HG02938 (cell line): ENCODE data around the gene KLHDC10.
"Not testable (repeated sequence)": the region's sequence is repeated elsewhere in the genome, so short reads cannot be mapped to it uniquely, and the experiment has no call there.

ENCODE experiments used
- ATAC-seq: cut with Tn5 transposase; IDR thresholded peaks from one replicate; pipeline ENCODE4 v1.9.1; 2021; ENCODE audit warnings: mild to moderate bottlenecking, moderate library complexity; ENCODE audit not compliant: unreplicated experiment

KLHDC10 gene

DNA sequence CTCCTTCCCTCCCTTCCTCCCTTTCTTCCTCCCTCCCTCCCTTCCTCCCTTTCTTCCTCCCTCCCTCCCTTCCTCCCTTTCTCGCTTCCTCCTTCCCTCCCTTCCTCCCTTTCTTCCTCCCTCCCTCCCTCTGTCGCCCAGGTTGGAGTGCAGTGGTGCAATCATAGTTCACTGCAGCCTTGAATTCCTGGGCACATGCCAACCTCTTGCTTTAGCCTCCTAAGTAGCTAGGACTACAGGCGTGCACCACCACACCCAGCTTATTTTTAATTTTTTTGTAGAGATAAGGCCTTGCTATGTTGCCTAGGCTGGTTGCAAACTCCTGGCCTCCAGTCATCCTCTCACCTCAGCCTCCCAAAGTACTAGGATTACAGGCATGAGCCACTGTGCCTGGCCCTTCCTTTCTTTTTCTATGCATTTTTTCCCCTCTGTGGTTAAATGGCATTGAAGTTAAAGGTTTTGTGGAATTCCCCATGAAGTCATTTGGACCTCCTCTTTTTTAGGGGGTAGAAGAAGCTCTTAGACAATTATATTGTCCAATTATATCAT lies 9.6 kb downstream of the KLHDC10 start:
- no peak for ATAC-seq

- ATAC-seq = not testable (repeated sequence)
These were observed 13.2 kb downstream of the KLHDC10 start for GRCh38 chr7:130083497-130083896.

DNA sequence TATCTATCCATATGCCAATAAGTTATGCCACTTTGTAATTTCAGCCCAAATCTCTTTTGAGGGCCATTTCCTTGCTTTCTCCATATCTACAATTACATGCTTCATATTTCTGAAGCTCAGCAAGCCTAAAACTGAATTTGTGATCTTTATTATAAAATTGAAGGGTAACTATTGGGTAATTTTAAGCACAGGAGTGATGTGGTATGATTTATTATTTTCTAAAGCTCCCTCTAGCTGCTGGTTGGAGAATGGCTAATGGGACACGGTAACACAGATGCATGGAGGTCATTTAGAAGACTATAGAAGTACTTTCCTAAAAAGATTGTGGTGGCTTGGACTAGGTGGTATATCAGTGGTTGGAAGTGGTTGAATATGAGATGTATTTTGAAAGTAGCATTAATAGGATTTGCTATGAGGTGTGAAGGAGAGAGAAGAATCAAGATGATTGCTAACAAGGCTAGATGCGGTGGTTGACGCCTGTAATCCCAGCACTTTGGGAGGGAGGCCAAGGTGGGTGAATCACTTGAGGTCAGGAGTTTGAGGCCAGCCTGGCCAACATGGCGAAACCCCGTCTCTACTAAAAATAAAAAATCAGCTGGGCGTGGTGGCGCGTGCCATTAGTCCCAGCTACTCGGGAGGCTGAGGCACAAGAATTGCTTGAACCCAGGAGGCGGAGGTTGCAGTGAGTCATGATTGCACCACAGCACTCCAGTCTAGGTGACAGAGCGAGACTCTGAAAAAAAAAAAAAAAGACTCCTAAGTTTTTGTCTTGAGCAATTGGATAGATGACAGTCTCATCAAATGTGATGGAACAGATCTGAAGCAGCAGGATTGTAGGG lies 13.9 kb downstream of the KLHDC10 start:
- no peak for ATAC-seq

DNA sequence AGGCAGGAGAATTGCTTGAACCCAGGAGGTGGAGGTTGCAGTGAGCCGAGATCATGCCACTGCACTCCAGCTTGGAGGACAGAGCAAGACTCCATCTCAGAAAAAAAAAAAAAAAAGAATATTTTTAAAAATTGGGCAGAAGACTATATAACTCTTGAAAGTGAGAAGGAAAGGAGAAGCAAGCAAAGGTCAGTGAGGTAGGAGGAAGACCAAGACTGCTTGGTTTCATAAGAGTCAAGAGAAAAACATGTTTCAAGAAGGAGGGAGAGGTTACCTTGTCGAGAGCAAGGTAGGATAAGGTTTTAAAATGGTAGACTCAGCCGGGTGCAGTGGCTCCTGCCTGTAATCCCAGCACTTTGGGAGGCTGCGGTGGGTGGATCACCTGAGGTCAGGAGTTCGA lies 14.9 kb downstream of the KLHDC10 start:
- ATAC-seq = not testable (repeated sequence)

- no peak for ATAC-seq
These were observed 16.6 kb downstream of the KLHDC10 start for GRCh38 chr7:130086938-130087337.

- ATAC-seq = no peak
These were observed 17.0 kb downstream of the KLHDC10 start for GRCh38 chr7:130087364-130087763.

DNA sequence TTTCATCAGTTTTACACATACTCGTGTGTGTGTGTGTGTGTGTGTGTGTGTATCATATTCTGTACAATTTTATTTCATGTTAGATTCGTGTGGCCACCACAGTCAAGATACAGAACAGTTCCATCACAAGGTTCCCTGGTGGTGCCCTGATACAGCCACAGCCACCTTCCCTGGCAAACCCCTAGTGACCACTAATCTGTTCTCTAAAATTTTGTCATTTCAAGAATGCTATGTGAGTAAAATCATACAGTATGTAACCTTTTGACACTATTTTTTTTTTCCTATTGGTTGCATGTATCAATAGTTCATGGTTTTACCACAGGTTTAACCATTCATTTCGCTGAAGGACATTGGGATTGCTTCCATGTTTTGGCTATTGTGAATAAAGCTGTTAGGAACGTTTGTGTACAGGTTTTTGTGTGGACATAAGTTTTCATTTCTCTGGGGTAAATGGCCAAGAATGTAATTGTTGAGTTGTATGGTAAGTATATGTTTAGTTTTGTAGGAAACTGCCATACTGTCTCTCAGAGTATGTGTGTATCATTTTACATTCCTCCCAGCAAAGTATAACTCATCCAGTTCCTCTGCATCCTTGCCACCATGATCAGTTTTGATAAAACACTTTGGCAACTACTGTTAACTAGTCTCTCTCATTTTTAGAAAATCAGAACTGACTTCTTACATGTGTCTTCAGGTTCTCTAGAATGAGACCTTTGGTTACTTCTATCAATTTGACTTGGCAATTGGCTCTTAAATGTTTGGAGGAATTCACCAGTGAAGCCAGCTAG lies 20.6 kb downstream of the KLHDC10 start:
- ATAC-seq = peak; percentile 48

GRCh38 chr7:130091999-130092398 lies 21.7 kb downstream of the KLHDC10 start:
- no peak for ATAC-seq

DNA sequence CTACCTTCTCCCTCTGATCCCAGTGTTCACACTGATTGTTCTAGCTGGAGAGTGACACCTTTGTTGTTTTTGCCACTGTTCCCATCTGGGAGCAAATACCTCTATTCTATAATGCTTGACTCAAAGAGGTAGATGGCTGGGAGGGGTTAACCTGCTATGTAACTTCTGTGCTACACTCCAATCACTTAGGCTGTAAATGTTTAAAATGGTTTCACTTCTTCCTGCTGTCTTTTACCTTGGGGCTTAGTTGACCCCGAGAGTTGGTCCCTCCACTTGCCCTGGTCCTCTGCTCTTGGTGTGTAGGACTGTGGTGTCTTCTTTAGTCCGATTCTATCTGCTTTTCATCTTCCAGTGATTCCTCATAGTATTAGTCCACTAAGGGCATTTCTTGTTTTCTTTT lies 22.3 kb downstream of the KLHDC10 start:
- no peak for ATAC-seq

DNA sequence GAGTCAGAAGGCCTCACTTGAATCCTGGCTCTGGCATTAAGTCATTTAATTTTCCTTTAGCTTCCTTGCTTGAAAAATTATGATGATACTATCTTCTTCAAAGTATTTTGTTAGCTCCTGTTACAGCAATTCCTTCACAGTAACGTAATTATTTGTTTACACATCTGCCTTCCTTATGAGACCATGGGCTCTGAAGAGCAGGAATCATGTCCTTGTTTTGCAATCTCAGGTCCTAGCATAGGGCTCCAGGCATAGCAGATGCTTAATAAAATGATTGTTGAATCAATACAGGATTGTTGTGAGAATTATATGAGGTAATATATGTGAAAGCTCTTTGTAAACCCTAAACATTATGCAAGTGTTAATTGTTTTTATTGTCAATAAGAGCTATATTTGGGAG lies 25.5 kb downstream of the KLHDC10 start:
- no peak for ATAC-seq

- no peak for ATAC-seq
These were observed 26.0 kb downstream of the KLHDC10 start for GRCh38 chr7:130096243-130096827.

DNA sequence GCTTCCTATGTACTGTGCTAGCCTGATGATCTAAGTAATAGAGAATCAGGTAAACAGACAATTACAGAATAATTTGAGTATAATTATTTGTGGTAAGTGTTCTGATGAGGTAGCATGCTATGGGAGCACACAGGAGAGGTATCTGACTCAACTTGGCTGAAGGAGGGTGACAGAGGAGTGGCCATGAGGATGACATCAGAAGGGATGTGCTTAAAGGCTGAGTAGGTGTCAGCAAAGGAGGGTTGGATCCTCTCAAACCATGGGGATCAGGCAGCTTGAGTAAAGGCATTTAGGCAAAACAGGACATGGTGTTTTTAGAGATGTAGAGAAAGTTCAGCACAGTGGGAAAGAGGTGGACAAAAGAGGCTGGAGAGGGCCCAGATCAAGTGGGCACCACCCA lies 29.0 kb downstream of the KLHDC10 start:
- ATAC-seq = no peak

GRCh38 chr7:130102588-130102987 lies 32.3 kb downstream of the KLHDC10 start:
- no peak for ATAC-seq

DNA sequence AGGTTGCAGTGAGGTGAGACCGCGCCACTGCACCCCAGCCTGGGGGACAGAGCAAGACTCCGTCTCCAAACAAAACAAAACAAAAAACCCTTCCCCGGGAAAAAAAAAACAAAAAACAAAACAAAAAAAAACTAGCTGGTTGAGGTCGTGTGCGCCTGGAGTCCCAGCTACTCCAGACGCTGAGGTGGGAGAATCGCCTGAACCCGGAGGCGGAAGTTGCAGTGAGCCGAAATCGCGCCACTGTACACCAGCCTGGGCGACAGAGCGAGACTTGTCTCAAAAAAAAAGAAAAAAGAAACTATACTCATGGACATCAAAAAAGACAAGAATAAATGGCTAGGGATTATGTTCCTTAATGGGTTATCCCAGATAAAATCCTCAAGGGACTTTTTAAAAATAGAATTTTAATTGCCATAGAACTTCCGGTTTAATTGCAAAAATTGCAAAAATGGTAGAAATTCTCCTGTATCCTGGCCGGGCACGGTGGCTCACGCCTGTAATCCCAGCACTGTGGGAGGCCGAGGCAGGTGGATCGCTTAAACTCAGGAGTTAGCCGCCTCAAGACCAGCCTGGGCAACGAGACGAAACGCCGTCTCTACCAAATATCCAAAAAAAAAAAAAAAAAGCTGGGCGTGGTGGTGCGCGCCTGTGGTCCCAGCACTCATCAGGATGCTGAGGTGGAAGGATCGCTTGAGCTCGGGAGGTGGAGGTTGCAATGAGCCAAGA lies 37.8 kb downstream of the KLHDC10 start:
- no peak for ATAC-seq

DNA sequence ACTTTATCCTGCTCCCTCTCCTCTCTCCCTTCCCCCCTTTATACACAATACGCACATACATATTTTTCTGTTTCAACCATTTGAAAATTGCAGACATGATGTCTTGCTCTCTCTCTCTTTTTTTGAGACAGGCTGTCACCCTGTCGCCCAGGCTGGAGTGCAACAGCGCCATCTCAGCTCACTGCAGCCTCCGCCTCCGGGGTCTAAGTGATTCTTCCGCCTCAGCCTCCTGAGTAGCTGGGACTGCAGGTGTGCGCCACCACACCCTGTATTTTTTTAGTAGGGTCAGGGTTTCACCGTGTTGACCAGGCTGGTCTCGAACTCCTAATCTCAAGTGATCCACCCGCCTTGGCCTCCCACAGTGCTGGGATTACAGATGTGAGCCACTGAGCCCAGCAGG lies 38.5 kb downstream of the KLHDC10 start:
- no peak for ATAC-seq

- ATAC-seq = no peak
These were observed 41.8 kb downstream of the KLHDC10 start for GRCh38 chr7:130112093-130112492.

DNA sequence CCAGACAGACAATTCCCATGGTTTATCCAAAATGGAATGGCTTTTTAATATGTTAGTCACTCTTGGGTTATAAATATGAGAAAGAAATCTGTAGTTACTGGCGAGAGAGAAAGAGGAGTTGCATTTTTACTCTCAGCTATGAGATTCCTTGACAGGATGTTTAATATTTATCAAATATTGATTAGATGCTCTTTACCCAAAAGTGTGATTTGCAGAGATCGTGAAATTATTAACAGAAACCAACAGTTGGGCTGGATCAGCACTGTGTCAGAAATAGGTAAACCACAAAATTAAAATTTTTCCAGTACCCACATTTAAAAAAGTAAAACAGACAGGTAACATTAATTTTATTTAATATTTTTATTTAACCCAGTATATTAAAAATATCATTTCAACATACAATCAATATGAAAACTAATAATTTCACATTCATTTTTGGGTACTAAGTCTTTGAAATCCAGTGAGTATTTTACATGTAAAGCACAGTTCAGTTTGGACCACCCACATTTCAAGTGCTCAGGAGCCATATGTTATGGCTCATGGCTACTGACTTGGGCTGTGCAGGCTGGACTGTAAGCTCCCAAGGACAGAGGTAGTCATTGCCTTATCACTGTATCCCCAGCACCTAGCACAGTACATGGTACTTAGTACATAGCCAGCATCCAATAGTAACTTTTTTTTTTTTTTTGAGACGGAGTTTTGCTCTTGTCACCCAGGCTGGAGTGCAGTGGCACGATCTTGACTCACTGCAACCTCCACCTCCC lies 42.5 kb downstream of the KLHDC10 start:
- ATAC-seq = no peak

DNA sequence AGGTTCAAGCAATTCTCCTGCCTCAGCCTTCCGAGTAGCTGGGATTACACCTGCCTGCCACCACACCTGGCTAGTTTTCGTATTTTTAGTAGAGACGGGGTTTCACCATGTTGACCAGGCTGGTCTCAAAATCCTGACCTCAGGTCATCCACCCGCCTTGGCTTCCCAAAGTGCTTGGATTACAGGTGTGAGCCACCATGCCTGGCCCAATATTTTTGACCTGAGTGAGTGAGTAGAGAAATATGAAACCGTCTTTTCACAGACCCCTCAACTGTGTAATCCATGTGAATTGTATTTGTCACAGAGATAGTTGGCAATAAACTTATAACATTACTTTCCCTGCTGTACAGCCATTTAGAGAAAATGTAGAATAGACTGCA lies 43.1 kb downstream of the KLHDC10 start:
- ATAC-seq = not testable (repeated sequence)

- no peak for ATAC-seq
These were observed 43.6 kb downstream of the KLHDC10 start for GRCh38 chr7:130113887-130114286.

- ATAC-seq = peak; percentile 53
These were observed 44.0 kb downstream of the KLHDC10 start for GRCh38 chr7:130114374-130114773.
